SIG-M5 (cell line): ENCODE results near the gene UROC1.
"Not testable (repeated sequence)": the region's sequence is repeated elsewhere in the genome, so short reads cannot be mapped to it uniquely, and the experiment has no call there.

ENCODE experiments used
- DNase-seq: peaks from one replicate; lab custom pipeline; 2025; lab: John Stamatoyannopoulos, UW

UROC1 gene

GRCh38 chr3:126546549-126547239, 29.1 kb upstream of the UROC1 start:
- no peak for DNase-seq

- no peak for DNase-seq
Observed at GRCh38 chr3:126546013-126546412, 28.4 kb upstream of the UROC1 start.

- DNase-seq, result no peak
Observed at GRCh38 chr3:126545544-126545943, 28.0 kb upstream of the UROC1 start.

- no peak for DNase-seq
Observed at GRCh38 chr3:126544596-126545281, 27.2 kb upstream of the UROC1 start.

DNA sequence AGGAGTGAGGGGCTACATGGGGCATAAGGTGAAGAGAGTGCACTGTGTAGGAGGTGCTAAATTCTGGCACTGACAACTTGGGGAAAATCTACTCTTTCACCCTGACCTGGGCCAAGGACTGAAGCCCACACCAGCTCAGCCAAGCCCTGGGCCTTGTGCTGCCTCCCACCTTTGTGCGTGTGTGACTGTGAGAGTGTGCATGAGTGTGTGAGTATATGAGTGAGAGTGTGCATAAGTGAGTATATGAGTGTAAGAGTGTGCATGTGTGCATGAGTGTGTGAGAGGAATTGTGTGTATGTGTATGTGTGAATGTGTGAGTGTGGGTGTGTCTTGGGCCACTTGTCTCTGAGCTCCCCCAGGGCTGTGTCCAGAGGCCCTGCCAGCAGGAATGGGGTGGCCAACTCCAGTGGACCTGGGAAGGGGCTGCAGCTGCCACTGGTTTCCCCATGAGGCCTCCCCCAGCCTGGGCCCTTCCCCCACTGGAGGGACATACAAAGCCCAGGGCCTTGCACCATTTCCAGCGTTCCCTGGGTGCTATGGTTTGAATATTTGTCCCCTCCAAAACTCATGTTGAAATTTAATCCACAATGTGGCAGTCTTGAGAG, 26.0 kb upstream of the UROC1 start:
- DNase-seq, result no peak

GRCh38 chr3:126542340-126543241, 25.0 kb upstream of the UROC1 start:
- no peak for DNase-seq

- DNase-seq, result no peak
Observed at GRCh38 chr3:126541628-126542339, 24.2 kb upstream of the UROC1 start.

DNA sequence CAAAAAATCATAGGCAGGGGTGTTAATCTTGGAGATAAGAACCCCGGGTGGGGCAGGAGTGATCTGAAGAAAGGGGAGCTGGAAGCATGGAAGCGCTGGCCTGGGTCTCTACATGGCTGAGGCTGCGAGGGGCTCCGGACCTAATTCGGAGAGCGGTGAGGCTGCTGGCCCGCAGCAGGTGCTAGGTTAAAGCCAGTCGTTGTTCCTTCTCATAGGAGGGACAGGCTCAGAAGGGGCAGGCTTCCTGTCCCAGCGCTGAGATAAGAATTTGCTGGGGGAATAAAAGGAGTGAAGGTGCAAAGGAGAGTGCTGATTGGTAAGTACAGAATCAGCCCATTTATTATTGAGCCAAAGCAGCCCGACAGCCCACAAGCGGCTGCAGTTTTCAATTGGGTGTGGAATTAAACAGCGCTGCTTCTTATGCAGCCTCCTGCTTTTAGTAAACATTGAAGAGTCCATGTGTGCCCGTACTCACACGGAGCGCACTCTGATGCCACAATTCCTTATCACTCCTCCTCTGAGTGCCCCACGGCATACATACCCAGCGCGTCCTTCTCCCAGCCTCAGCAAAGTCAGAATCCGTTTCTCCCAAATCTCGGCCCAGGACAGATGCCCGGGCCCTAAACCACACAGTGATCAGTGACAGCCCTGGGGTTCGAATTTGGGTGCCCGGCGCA, 23.5 kb upstream of the UROC1 start:
- DNase-seq, result no peak

DNA sequence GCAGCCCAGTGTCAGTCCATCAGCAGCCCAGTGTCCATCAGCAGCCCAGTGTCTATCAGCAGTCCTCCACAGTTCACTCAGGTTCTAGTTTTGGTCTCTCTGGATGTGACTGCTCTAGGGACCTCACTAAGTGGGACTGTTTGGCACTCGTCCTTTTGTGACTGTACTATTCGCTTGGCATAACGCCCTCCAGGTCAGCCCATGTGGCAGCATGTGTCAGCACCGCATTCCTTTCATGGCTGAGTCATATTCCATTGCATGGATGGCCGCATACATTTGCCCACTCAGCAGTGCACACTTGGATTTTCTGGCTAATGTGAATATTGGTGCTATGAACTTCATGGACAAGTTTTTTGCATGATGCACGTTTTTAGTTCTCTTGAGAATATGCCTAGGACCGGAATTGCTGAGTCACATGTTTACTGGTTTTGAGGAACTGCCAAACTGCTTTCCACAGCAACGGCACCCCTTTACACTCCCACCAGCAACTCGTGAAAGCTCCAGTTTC, 22.8 kb upstream of the UROC1 start:
- DNase-seq, result peak; percentile 64

DNA sequence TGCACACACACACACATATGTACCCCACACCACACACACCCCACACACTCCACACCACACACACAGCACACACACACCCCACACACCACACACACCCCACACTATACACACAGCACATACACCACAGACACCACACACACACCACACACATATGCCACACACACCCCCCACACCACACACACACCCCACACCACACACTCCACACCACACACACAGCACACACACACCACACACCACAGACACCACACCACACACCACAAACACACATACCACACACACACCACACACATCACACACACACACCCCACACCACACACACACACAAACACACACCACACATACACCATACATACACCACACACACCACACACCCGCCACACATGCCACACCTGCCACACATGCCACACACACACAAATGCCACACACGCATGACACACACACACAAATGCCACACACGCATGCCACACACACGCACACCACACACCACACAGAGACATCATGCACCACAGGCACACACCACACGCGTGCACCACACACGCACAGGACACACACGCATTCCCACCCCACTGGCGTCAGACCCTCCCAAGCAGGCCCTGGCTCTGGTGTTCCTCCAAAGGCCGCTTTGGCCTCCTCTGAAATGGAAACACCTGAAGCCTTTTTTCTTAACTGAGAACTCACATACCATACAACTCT, 22.1 kb upstream of the UROC1 start:
- DNase-seq, result no peak

DNA sequence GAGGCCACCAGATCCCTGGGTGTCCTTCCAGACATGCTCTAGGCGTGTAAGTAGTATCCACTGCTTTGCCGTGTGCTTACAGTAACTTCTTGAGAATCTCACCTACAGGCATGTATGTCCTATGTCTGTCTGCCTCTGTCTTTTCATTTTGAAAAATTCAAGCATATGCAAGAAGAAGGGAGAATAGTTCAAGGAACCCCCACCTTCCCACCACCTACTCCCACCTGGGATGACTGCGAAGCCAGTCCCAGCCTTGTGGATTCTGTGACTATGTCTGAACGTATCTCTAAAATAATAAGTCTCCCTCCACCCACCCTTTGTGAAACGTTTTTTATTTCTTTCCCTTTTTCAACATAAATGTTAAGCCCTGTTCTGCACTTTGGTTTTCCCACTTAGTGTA, 21.4 kb upstream of the UROC1 start:
- DNase-seq, result no peak

GRCh38 chr3:126538316-126538715, 20.7 kb upstream of the UROC1 start:
- DNase-seq, result no peak

GRCh38 chr3:126537730-126538281, 20.2 kb upstream of the UROC1 start:
- no peak for DNase-seq

DNA sequence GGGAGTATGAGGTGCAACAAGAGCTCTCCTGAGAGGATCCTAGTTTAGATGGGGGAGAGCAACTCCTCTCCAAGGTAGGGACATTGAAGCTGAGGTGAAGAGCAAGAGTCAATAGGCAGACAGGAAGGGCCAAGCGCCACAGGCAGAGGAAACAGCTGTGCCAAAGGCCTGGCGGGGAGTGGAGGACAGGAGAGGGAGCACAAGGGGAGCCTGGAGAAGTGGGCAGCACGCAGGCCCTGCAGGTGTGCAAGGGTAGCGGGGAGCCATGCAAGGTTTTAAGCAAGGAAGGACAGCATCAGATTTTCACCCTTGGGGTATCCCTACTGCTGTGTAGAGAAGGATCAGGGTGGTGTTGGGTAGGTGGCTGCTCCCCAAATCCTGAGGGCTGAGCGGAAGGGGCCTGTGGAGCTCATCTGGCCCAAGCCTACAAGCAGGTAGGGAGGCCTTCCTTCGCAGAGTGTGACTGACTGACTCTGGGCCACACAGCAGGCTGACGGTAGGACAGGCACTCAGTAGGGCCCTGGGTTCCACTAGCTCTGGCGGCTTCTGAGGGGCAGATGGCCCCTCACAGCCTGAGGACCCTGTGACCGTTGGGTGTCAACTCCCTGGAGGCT, 19.6 kb upstream of the UROC1 start:
- DNase-seq, result no peak

- no peak for DNase-seq
Observed at GRCh38 chr3:126536126-126536525, 18.6 kb upstream of the UROC1 start.

DNA sequence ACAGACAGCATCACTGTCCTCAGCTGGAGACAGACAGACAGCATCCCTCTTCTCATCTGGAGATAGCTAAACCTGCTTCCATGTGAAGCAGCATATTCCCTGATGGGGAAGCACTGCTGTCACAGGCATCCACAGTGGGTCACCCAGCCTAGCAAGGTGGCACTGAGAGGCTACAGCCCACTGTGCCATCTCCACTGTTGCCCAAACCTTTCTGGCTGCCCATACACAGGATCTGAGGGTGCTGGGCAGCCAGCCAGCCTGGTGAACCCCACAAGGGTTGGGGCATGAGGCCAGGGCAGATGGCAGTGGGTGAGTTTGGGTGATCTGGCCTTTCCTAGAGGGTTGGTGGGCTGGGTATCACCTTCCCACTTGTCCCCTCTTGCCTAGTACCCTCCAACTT, 18.1 kb upstream of the UROC1 start:
- no peak for DNase-seq

GRCh38 chr3:126534716-126535115, 17.1 kb upstream of the UROC1 start:
- DNase-seq, result not testable (repeated sequence)

GRCh38 chr3:126533506-126533905, 15.9 kb upstream of the UROC1 start:
- DNase-seq, result no peak

DNA sequence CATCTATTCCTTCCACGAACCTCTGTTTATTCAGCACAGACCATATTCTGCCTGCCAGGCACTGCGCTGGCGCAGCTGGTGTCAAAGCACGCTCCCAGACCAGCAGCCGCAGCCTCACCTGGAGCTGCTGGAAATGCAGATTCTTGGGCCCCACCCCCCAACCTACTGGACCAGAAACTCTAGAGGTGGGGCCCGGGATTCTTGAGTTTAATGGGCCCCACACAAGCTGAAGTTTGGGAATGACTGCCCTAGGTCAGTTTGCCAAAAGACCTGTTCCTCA, 13.4 kb upstream of the UROC1 start:
- DNase-seq, result no peak
